Uterus (tissue), 4 donors: ENCODE results near the gene CCDC68. TPM values are rescaled to one million over a fixed set of nuclear protein-coding genes. Genes with fewer than 3 reads are reported as not detected.

Experiments used
- DNase-seq, 2 donors: peaks; one replicate each; pipeline ENCODE4 v3.0.0-alpha.2; 2019 to 2020
- H3K27ac ChIP-seq, 2 donors: fragments of 200-600 bp; sonication (generic); 1 replicate in 1 of 2; 2 replicates in 1 of 2; pipeline ENCODE4 v1.5.1; 2016 to 2018
- H3K27me3 ChIP-seq, 2 donors: fragments of 200-600 bp; sonication (generic); one replicate each; pipeline ENCODE4 v1.5.1; 2018 to 2019; ENCODE audit warnings: control low read depth in 1 of 2
- H3K36me3 ChIP-seq, 2 donors: fragments of 200-600 bp; sonication (generic); one replicate each; pipeline ENCODE4 v1.5.1; 2019; ENCODE audit warnings: control low read depth in 1 of 2
- H3K4me1 ChIP-seq, 2 donors: fragments of 200-600 bp; sonication (generic); one replicate each; pipeline ENCODE4 v1.5.1; 2018 to 2019; ENCODE audit warnings: control low read depth in 1 of 2
- H3K4me3 ChIP-seq, 2 donors: fragments of 200-600 bp; sonication (generic); 1 replicate in 1 of 2; 2 replicates in 1 of 2; pipeline ENCODE4 v1.5.1; 2018 to 2019; ENCODE audit warnings: mild to moderate bottlenecking in 1 of 2
- H3K9me3 ChIP-seq, 2 donors: fragments of 200-600 bp; sonication (generic); one replicate each; pipeline ENCODE4 v1.5.1; 2019; ENCODE audit warnings: control low read depth in 1 of 2
- POLR2A ChIP-seq, 2 donors: fragments of 450-650 bp; IDR thresholded peaks; one replicate each; pipeline ENCODE4 v1.6.1; 2016; ENCODE audit warnings: antibody characterized with exemption in 2 of 2, mild to moderate bottlenecking in 1 of 2, moderate library complexity in 1 of 2
- intact Hi-C: fragments of 100-400 bp; cut with DNase I; formaldehyde crosslinking; loops from one replicate; pipeline ENCODE4 v1.15.1; 2023; ENCODE audit warnings: low total_unique reads
- total RNA-seq, 4 donors: library from RNA; depleted of rRNA in 3 of 4; stranded (reverse); fragments of >200 nt in 3 of 4; gene quantifications; one replicate each; pipeline versions ENCODE4 v1.1.0 to v1.2.4, GENCODE V29; 2014 to 2023
- TF ChIP-seq, protein P1 (sequence below), 4 experiments: fragments of 200-600 bp in 2 of 4; fragments of 450-650 bp in 2 of 4; sonication (generic) in 2 of 4; IDR thresholded peaks; one replicate each; pipeline ENCODE4 v1.5.1; 2016 to 2019; ENCODE audit warnings: antibody characterized with exemption in 4 of 4, mild to moderate bottlenecking in 2 of 4, moderate library complexity in 1 of 4
- donor health status: DM: yes; HTN: yes; CAD: no.

Gene CCDC68
- total RNA-seq, 4 donors from 2014 or later: 6.9 to 26.3 (median 17.1) TPM

DNA sequence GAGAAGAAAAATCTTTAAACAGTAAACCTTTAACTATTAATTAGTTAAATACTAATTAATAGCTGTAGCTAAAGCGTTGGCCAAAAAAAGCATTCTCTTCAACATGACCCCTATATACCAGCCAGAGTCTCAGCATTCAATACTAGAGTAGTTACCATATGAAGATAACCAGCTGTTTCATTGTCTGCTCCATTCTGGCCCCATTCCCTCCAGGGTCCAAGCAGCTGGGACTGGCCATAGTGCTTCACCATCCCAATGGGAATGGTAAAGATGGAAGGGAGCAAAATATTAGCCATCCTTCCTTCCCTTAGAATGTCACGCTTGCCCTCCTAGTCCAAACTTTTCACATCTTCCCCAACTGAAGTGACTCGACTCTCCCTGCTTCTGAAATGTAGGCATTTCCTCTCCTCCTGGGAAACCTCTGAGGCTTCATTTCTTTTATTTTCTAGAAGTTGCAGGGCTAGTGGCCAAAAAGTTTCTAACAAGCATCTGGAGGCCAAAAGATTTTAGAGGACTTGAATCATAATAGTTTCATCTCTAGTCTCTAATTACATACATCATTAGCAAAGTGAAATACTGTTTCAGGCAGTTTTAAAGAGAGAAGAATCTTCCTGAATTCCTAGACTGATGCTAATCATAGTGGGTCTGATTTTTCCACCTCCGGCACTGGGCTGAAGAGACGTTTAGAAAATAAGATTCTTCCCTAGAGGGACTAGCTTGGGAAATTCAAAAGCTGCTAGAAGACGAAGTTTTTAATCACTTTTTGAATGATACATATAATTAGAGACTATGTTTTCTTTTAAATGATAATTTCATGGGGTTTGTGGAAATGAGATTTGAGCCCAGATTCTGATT, 52.7 kb downstream of the CCDC68 start:
- Histone ChIP-seq H3K27ac (no peak overlapping the region), H3K4me3 (no peak overlapping the region), H3K4me1 (no peaks in the 10 kb centered on the region), H3K27me3 (no peaks in the 10 kb centered on the region), H3K36me3 (no peaks in the 10 kb centered on the region), H3K9me3 (no peaks in the 10 kb centered on the region)
- no peak for DNase-seq
- TF ChIP-seq, protein P1, sequence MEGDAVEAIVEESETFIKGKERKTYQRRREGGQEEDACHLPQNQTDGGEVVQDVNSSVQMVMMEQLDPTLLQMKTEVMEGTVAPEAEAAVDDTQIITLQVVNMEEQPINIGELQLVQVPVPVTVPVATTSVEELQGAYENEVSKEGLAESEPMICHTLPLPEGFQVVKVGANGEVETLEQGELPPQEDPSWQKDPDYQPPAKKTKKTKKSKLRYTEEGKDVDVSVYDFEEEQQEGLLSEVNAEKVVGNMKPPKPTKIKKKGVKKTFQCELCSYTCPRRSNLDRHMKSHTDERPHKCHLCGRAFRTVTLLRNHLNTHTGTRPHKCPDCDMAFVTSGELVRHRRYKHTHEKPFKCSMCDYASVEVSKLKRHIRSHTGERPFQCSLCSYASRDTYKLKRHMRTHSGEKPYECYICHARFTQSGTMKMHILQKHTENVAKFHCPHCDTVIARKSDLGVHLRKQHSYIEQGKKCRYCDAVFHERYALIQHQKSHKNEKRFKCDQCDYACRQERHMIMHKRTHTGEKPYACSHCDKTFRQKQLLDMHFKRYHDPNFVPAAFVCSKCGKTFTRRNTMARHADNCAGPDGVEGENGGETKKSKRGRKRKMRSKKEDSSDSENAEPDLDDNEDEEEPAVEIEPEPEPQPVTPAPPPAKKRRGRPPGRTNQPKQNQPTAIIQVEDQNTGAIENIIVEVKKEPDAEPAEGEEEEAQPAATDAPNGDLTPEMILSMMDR (IDR thresholded peaks at IDR 0.05): no peak
- TF ChIP-seq POLR2A (IDR thresholded peaks at IDR 0.05): no peak
- intact Hi-C loops: no loop called here

DNA sequence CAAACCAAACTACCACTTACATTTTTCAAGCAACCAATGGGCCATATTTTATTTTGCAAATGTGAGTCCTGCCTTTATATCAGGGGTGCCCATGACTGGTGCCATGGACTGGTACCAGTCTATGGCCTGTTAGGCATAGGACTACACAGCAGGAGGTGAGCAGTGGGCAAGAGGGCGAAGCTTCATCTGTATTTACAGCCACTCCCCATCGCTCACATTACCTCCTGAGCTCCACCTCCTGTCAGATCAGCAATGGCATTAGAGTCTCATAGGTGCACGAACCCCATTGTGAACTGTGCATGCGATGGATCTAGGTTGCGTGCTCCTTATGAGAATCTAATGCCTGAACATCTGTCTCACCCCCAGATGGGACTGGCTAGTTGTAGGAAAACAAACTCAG, 53.6 kb downstream of the CCDC68 start:
- Histone ChIP-seq H3K27me3 (no peaks in the 10 kb centered on the region), H3K4me1 (no peaks in the 10 kb centered on the region), H3K9me3 (no peaks in the 10 kb centered on the region), H3K27ac (no peak overlapping the region), H3K4me3 (no peak overlapping the region), H3K36me3 (no peaks in the 10 kb centered on the region)
- TF ChIP-seq, protein P1 (IDR thresholded peaks at IDR 0.05): no peak
- TF ChIP-seq POLR2A (IDR thresholded peaks at IDR 0.05): no peak
- DNase-seq: no peak
- intact Hi-C loops: no loop called here

DNA sequence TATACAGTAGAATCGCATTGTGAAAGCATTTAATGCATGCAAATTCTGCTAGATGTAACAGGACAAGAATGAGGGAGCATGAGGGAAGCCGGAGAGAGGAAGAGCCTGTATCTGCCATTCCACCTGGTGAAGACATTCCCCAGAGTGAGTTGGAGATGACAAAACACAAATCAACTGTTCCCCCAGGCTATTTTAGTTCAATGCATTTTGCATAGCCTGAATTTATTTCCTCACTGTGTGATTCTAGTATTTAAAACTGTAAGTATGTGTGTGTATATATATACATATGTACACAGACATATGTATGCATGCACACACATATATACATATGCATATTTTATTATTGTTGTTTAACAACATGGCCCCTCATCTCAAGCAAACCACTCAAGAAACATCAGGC, 54.7 kb downstream of the CCDC68 start:
- intact Hi-C loops: no loop called here

DNA sequence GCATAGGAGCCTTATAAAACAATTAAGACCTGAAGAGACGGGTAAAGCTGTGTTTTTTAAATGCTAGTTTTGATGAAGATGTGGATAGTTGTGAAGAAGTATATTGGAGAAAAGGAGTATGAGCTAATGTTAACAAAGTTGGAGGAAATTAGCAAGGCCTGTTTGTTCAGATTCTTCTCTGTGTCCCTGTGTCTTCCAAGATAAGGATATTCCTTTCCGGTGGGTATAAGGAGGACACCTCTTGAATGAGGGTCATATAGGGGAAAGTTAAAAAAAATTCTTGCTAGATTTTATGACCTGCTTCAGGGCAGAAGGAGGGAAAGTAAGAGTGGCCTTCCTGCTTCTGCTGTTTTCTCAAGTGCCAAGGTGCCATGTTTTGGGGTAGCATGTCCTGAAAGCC, 59.0 kb downstream of the CCDC68 start:
- intact Hi-C loops: no loop called here
- H3K4me3 ChIP-seq: no peak overlapping the region
- H3K9me3 ChIP-seq: no peaks in the 10 kb centered on the region
- no peaks in the 10 kb centered on the region for H3K27me3 ChIP-seq
- TF ChIP-seq POLR2A (IDR thresholded peaks at IDR 0.05): no peak
- TF ChIP-seq, protein P1 (IDR thresholded peaks at IDR 0.05): no peak
- no peaks in the 10 kb centered on the region for H3K36me3 ChIP-seq
- H3K27ac ChIP-seq: no peak overlapping the region
- H3K4me1 ChIP-seq: no peaks in the 10 kb centered on the region
- DNase-seq: no peak

More for the DNA sequence above, 54.7 kb downstream of the CCDC68 start:
- TF ChIP-seq POLR2A (IDR thresholded peaks at IDR 0.05): no peak
- TF ChIP-seq, protein P1 (IDR thresholded peaks at IDR 0.05): no peak
- Histone ChIP-seq H3K9me3 (no peaks in the 10 kb centered on the region), H3K4me3 (no peak overlapping the region), H3K27me3 (no peaks in the 10 kb centered on the region), H3K4me1 (no peaks in the 10 kb centered on the region), H3K36me3 (no peaks in the 10 kb centered on the region), H3K27ac (no peak overlapping the region)
- no peak for DNase-seq

DNA sequence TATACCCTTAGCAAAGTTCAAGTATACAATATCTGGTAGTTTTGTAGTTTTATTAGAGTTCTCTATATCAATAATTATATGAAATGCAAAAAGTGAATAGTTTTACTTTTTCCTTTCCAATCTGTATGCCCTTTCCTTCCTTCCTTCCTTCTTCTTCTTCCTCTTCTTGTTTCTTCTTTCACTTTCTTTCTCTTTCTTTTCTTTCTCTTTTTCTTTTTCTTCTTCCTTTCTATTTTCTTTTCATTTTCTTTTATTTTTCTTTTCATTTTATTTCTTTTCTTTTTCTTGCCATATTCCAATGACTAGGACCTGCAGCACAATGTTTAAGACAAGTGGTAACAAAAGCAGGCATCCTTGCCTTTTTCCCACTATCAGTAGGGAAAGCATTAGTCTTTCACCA, 59.8 kb downstream of the CCDC68 start:
- TF ChIP-seq POLR2A (IDR thresholded peaks at IDR 0.05): no peak
- TF ChIP-seq, protein P1 (IDR thresholded peaks at IDR 0.05): no peak

More for the DNA sequence above, 59.8 kb downstream of the CCDC68 start:
- no peaks in the 10 kb centered on the region for H3K4me1 ChIP-seq
- no peaks in the 10 kb centered on the region for H3K36me3 ChIP-seq
- H3K4me3 ChIP-seq: no peak overlapping the region
- no peak for DNase-seq
- H3K27me3 ChIP-seq: no peaks in the 10 kb centered on the region
- intact Hi-C loops: no loop called here
- H3K27ac ChIP-seq: no peak overlapping the region
- H3K9me3 ChIP-seq: no peaks in the 10 kb centered on the region
